Thyroid gland (tissue), 4 donors: ENCODE data around the gene LIFR. TPM values are rescaled to one million over a fixed set of nuclear protein-coding genes. Genes with fewer than 3 reads are reported as not detected.

ENCODE experiments used
- DNase-seq, 2 donors: peaks; one replicate each; pipeline ENCODE4 v3.0.0-alpha.2; 2019
- H3K27ac ChIP-seq, 3 donors: fragments of 200-600 bp; sonication (generic); 1 replicate in 2 of 3; 2 replicates in 1 of 3; pipeline ENCODE4 v1.5.1; 2016 to 2019; ENCODE audit warnings: mild to moderate bottlenecking in 1 of 3, moderate library complexity in 1 of 3
- H3K27me3 ChIP-seq: fragments of 200-600 bp; sonication (generic); one replicate; pipeline ENCODE4 v1.5.1; 2019
- H3K36me3 ChIP-seq, 2 donors: fragments of 200-600 bp; sonication (generic); one replicate each; pipeline ENCODE4 v1.5.1; 2016 to 2019
- H3K4me1 ChIP-seq, 2 donors: fragments of 200-600 bp; sonication (generic); one replicate each; pipeline ENCODE4 v1.5.1; 2017 to 2019
- H3K4me3 ChIP-seq, 3 donors: fragments of 200-600 bp; sonication (generic); replicated peaks in 1 of 3; 1 replicate in 2 of 3; 2 replicates in 1 of 3; pipeline ENCODE4 v1.5.1; 2016; ENCODE audit warnings: mild to moderate bottlenecking in 1 of 3
- H3K9me3 ChIP-seq: fragments of 200-600 bp; sonication (generic); one replicate; pipeline ENCODE4 v1.5.1; 2017
- POLR2A ChIP-seq, 2 donors: fragments of 450-650 bp; IDR thresholded peaks; one replicate each; pipeline ENCODE4 v1.6.1; 2017; ENCODE audit warnings: antibody characterized with exemption in 2 of 2, mild to moderate bottlenecking in 2 of 2, moderate library complexity in 1 of 2
- WGBS, 2 donors: methylation state at CpG; one replicate each; pipeline ENCODE4 v1.1.5; 2017; 5-methylcytosine and 5-hydroxymethylcytosine counted together
- intact Hi-C: fragments of 100-400 bp; cut with DNase I; formaldehyde crosslinking; loops from one replicate; pipeline ENCODE4 v1.15.1; 2023
- total RNA-seq, 4 donors: library from RNA; depleted of rRNA; stranded (reverse); fragments of >200 nt; gene quantifications; one replicate each; pipeline ENCODE4 v1.2.3, GENCODE V29; 2016
- TF ChIP-seq, protein P1 (sequence below), 6 experiments: fragments of 200-600 bp in 3 of 6; fragments of 450-650 bp in 3 of 6; sonication (generic) in 3 of 6; IDR thresholded peaks; one replicate each; pipeline ENCODE4 v1.5.1; 2016 to 2019; ENCODE audit warnings: antibody characterized with exemption in 6 of 6, mild to moderate bottlenecking in 2 of 6, inconsistent platforms in 1 of 6, moderate library complexity in 1 of 6

The LIFR gene
- total RNA-seq, 4 donors from 2014 or later = 172 to 446 (median 233) TPM

DNA sequence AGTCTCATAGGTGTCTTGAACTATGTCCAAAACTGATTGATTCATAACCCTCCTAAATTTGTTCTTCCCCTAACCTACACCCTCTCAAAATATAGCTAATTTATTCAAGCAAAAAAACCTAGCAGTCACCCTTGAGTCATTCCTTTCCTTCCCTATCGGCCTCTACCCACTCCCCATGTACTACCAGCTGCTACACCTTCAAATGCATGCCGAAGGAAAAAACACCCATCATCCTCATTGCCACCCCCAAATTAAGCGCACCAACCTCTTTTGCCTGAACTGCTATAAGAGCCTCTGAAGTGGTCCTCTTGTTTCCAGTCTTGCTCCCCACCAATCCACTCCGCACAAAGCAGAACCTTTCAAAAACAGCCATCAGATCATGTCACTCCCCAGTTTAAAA is 12.6 kb downstream of the LIFR start:
- no peaks in the 10 kb centered on the region for H3K9me3 ChIP-seq
- no peak for DNase-seq
- TF ChIP-seq POLR2A (IDR thresholded peaks at IDR 0.05) = no peak
- TF ChIP-seq, protein P1, sequence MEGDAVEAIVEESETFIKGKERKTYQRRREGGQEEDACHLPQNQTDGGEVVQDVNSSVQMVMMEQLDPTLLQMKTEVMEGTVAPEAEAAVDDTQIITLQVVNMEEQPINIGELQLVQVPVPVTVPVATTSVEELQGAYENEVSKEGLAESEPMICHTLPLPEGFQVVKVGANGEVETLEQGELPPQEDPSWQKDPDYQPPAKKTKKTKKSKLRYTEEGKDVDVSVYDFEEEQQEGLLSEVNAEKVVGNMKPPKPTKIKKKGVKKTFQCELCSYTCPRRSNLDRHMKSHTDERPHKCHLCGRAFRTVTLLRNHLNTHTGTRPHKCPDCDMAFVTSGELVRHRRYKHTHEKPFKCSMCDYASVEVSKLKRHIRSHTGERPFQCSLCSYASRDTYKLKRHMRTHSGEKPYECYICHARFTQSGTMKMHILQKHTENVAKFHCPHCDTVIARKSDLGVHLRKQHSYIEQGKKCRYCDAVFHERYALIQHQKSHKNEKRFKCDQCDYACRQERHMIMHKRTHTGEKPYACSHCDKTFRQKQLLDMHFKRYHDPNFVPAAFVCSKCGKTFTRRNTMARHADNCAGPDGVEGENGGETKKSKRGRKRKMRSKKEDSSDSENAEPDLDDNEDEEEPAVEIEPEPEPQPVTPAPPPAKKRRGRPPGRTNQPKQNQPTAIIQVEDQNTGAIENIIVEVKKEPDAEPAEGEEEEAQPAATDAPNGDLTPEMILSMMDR (IDR thresholded peaks at IDR 0.05) = no peak
- no peak overlapping the region for H3K4me3 ChIP-seq
- peaks cover 54 to 77% of the 10 kb centered on the region in 2 donors for H3K4me1 ChIP-seq
- intact Hi-C loops = no loop called here
- H3K27me3 ChIP-seq = no peaks in the 10 kb centered on the region
- no peaks in the 10 kb centered on the region for H3K36me3 ChIP-seq
- 50 to 71% methylated on average over 4 of the region's 4 CpGs for WGBS, 2 donors
- H3K27ac ChIP-seq = no peak overlapping the region

DNA sequence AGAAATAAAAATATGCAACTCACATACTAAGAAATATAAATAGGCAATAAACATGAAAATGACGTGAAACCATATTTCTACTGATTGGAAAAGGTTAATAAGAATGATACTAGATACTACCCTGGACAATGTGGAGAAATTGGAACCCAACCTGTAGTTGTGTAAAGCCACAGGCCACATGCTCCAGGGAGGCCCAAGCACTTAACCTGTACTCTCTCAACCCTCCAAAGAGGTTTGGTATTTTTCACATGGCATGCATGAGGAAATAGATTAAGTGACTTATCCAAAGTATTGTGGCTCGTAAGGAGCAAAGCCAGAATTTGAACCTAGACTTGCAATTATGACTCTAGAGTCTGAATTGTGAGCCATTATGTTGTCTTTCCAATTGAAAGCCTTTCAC is 13.4 kb downstream of the LIFR start:
- TF ChIP-seq, protein P1 (IDR thresholded peaks at IDR 0.05) = no peak
- no peak for TF ChIP-seq POLR2A (IDR thresholded peaks at IDR 0.05)
- intact Hi-C loops = no loop called here
- Histone ChIP-seq H3K4me1 (peaks cover 62 to 77% of the 10 kb centered on the region in 2 donors), H3K4me3 (no peak overlapping the region), H3K36me3 (no peaks in the 10 kb centered on the region), H3K27ac (peak overlapping the region in 1 of 3 donors; percentile 1), H3K9me3 (no peaks in the 10 kb centered on the region), H3K27me3 (no peaks in the 10 kb centered on the region)
- no peak for DNase-seq
- 82 to 87% methylated on average over 2 of the region's 2 CpGs for WGBS, 2 donors

DNA sequence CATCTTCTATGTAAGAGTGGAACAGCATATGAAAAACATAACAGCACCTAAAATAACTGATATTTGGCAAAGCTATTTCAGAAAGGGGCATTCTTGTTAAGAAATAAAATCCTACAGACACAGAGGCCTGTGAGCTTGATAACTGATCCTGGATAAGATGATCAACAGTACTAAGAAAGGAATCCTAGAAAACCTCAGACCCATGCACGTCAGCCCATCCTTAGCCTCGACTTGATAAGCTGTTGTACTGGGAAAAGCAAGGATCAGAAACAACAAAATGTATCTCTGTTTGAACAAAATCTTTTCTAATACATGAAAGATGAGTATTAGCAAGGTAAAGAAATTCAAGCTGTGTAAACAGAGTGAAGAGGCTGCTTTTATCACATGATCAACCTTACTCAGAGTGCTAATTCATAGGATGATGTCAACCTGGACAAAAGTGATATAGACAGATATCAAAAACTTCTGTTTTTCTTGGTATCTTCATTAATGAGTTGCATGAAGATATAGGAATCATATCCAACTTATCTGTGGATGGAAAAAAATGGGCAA is 15.2 kb downstream of the LIFR start:
- H3K4me1 ChIP-seq = peaks cover 77 to 80% of the 10 kb centered on the region in 2 donors
- no peaks in the 10 kb centered on the region for H3K27me3 ChIP-seq
- WGBS, 2 donors = 68 to 77% methylated on average over 2 of the region's 2 CpGs
- DNase-seq = no peak
- TF ChIP-seq POLR2A (IDR thresholded peaks at IDR 0.05) = no peak
- TF ChIP-seq, protein P1 (IDR thresholded peaks at IDR 0.05) = no peak
- intact Hi-C loops = no loop called here
- no peak overlapping the region for H3K4me3 ChIP-seq
- no peaks in the 10 kb centered on the region for H3K36me3 ChIP-seq
- H3K27ac ChIP-seq = peak overlapping the region; percentile 54 to 85 (median 80)
- H3K9me3 ChIP-seq = no peaks in the 10 kb centered on the region

DNA sequence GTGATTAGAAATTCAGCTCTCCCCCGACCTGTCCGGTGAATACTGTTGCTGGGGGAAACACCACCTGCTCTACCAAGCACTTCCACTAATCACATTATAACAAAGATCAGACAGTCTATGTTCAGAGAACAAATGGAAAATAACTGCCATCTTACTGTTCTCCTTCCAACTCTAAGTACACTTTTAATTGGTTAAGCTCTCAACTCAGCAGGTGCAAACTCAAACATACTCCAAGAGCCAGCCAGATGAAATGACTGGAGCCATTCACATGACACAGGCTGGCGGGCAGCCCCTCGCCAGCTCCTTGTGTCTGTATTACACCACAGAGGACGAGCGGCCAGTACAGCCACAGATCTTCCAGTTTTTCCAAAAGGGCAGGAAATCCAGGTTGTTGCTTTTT is 16.1 kb downstream of the LIFR start:
- H3K4me3 ChIP-seq = no peak overlapping the region
- peak; percentile 90 to 91 for DNase-seq
- no peaks in the 10 kb centered on the region for H3K9me3 ChIP-seq
- intact Hi-C loops = no loop called here
- H3K36me3 ChIP-seq = no peaks in the 10 kb centered on the region
- H3K4me1 ChIP-seq = peaks cover 86 to 90% of the 10 kb centered on the region in 2 donors
- H3K27me3 ChIP-seq = no peaks in the 10 kb centered on the region
- peak in 1 of 2 donors; percentile 71 for TF ChIP-seq POLR2A (IDR thresholded peaks at IDR 0.05)
- TF ChIP-seq, protein P1 (IDR thresholded peaks at IDR 0.05) = no peak
- H3K27ac ChIP-seq = peak overlapping the region; percentile 55 to 85 (median 80)
- 21 to 24% methylated on average over 6 of the region's 6 CpGs for WGBS, 2 donors

DNA sequence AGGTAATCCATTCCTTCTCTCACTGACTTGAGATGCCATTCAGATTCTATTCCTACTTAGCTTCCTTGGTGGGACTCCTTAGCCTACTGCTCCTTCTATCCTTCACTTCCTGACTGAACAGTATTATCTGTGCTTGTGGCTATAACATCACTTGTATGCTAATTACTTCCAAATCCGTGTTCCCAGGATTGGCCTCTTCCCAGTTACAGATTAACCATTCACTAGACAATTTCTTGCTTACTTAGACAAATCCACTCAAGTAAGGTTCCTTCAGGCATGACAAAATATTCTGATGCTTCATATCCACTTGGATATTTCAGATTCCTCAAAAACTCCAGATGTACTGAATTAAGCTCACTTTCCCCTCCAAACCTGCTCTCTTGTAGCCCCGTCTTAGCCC is 18.3 kb downstream of the LIFR start:
- no peak overlapping the region for H3K4me3 ChIP-seq
- H3K27me3 ChIP-seq = no peaks in the 10 kb centered on the region
- peak overlapping the region; percentile 31 to 85 (median 41) for H3K27ac ChIP-seq
- no peaks in the 10 kb centered on the region for H3K36me3 ChIP-seq
- H3K4me1 ChIP-seq = peaks cover 92 to 94% of the 10 kb centered on the region in 2 donors
- WGBS, 2 donors = 42 to 47% methylated on average over 2 of the region's 2 CpGs
- no peaks in the 10 kb centered on the region for H3K9me3 ChIP-seq
- no peak for TF ChIP-seq POLR2A (IDR thresholded peaks at IDR 0.05)
- TF ChIP-seq, protein P1 (IDR thresholded peaks at IDR 0.05) = no peak
- intact Hi-C loops = no loop called here
- no peak for DNase-seq
